ENCODE results near the gene SUB1. TPM values are rescaled to one million over a fixed set of nuclear protein-coding genes. Genes with fewer than 3 reads are reported as not detected.

The SUB1 gene
- total RNA-seq, 1 experiment from 2014 or later = 288 TPM

DNA sequence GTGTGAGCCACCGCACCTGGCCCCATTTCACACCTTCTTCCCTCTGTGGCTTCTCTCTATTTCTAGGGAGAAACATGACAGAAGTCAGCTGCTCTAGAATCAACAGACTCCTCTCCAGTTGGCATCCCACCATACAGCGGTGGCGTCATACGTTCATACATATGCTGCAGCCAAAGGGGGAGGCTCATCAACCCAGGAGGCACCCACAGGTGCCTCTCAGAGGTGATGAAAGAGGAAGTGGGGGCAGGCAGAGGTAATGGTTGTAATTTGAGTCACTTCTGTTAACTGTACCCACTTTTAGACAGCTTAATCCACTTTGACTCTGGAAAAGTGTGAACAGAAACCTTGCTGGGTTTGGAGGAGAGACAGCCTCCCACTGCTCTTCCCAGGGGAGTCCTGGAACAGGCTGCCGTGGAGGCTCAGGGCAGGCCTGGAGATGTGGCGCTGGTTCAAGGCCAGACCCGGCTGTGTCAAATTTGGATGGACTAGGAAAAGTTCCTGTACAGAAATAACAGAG is 47.3 kb upstream of the SUB1 start:
- no peak overlapping the region for H2AFZ ChIP-seq (ENCODE audit: low read length)
- Mint-ChIP-seq H3K4me1 (peaks cover 7 to 10% of the 10 kb centered on the region in 2 experiments), H3K9me3 (no peaks in the 10 kb centered on the region), H3K4me3 (no peak overlapping the region), H3K27ac (no peak overlapping the region), H3K36me3 (ENCODE audit: insufficient read depth in 1 of 3, low read depth in 3 of 3) (no peaks in the 10 kb centered on the region), H3K27me3 (ENCODE audit: low read depth) (peaks cover 2% of the 10 kb centered on the region; the same call in 1 of the 2 replicates)
- no peak overlapping the region for H3K18ac ChIP-seq (ENCODE audit: insufficient read length, low read depth, low read length)
- H3K27me3 ChIP-seq (ENCODE audit: insufficient read depth, low read length) = no peaks in the 10 kb centered on the region
- no peak overlapping the region for H3K4ac ChIP-seq (ENCODE audit: low read depth, low read length)
- no peak overlapping the region for H2BK120ac ChIP-seq (ENCODE audit: low read depth, low read length, poor library complexity, severe bottlenecking)
- no peak for DNase-seq
- no peaks in the 10 kb centered on the region for H4K20me1 ChIP-seq (ENCODE audit: control insufficient read depth, insufficient read depth, insufficient read length)
- H3K14ac ChIP-seq (ENCODE audit: insufficient read depth, low read length) = no peak overlapping the region; the same call in 1 of the 2 replicates
- H3T11ph ChIP-seq (ENCODE audit: low read length) = no peak overlapping the region
- H2BK15ac ChIP-seq (ENCODE audit: low read depth, low read length) = no peak overlapping the region
- no peak overlapping the region for H4K8ac ChIP-seq (replicated peaks; ENCODE audit: insufficient read length, low read depth, low read length)
- TF ChIP-seq, protein P1, sequence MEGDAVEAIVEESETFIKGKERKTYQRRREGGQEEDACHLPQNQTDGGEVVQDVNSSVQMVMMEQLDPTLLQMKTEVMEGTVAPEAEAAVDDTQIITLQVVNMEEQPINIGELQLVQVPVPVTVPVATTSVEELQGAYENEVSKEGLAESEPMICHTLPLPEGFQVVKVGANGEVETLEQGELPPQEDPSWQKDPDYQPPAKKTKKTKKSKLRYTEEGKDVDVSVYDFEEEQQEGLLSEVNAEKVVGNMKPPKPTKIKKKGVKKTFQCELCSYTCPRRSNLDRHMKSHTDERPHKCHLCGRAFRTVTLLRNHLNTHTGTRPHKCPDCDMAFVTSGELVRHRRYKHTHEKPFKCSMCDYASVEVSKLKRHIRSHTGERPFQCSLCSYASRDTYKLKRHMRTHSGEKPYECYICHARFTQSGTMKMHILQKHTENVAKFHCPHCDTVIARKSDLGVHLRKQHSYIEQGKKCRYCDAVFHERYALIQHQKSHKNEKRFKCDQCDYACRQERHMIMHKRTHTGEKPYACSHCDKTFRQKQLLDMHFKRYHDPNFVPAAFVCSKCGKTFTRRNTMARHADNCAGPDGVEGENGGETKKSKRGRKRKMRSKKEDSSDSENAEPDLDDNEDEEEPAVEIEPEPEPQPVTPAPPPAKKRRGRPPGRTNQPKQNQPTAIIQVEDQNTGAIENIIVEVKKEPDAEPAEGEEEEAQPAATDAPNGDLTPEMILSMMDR (conservative IDR thresholded peaks at IDR 0.05) = no peak
- no peak overlapping the region for H4K5ac ChIP-seq (ENCODE audit: insufficient read length, low read depth, low read length)
- H3K79me1 ChIP-seq (ENCODE audit: insufficient read depth, low read depth, low read length, poor library complexity, severe bottlenecking) = no peaks in the 10 kb centered on the region
- no peaks in the 10 kb centered on the region for H3K79me2 ChIP-seq (ENCODE audit: insufficient read depth, low read length)
- H3K4me1 ChIP-seq (ENCODE audit: insufficient read depth, low read length) = no peaks in the 10 kb centered on the region
- H4K91ac ChIP-seq (ENCODE audit: insufficient read length, low read depth, low read length) = no peak overlapping the region
- no CpG with 5 or more reads among the region's 7 CpGs for WGBS (ENCODE audit: extremely low coverage, insufficient read length, low lambda C conversion rate)
- no peak overlapping the region for H2BK20ac ChIP-seq (ENCODE audit: low read depth, low read length, poor library complexity, severe bottlenecking)
- no peak overlapping the region for H3K9ac ChIP-seq (ENCODE audit: extremely low read depth, insufficient read length, low read length)
- H3K4me2 ChIP-seq (ENCODE audit: insufficient read depth, insufficient read length, low read length) = no peak overlapping the region
- no peak overlapping the region for H2AK5ac ChIP-seq (ENCODE audit: insufficient read length, low read length)
- no peak overlapping the region for H3K56ac ChIP-seq (ENCODE audit: insufficient read length, low read depth, low read length)
- H3K9me3 ChIP-seq (ENCODE audit: control insufficient read depth, low read depth, low read length) = no peaks in the 10 kb centered on the region
- no peak overlapping the region for H2BK12ac ChIP-seq (ENCODE audit: insufficient read length, low read depth, low read length)
- H3K23ac ChIP-seq (ENCODE audit: insufficient read length, low read depth, low read length) = no peak overlapping the region
- H3K23me2 ChIP-seq (ENCODE audit: insufficient read length, low read depth, low read length, poor library complexity, severe bottlenecking) = no peaks in the 10 kb centered on the region
- H2BK5ac ChIP-seq (ENCODE audit: insufficient read length, low read length) = no peak overlapping the region
- H3K27ac ChIP-seq (ENCODE audit: insufficient read length, low read depth, low read length) = no peak overlapping the region

Measured in H9 (cell line).